ENCODE data around the gene FRMPD1.
"Not testable (repeated sequence)": the region's sequence is repeated elsewhere in the genome, so short reads cannot be mapped to it uniquely, and the experiment has no call there.

The FRMPD1 gene

GRCh38 chr9:37740631-37741328 is 90.0 kb downstream of the FRMPD1 start:
- DNase-seq (ENCODE audit: low read depth) = no peak

- DNase-seq (ENCODE audit: low read depth) = no peak
These were observed 95.2 kb downstream of the FRMPD1 start for GRCh38 chr9:37745970-37746369.

- no peak for DNase-seq (ENCODE audit: low read depth)
These were observed 95.9 kb downstream of the FRMPD1 start for GRCh38 chr9:37746448-37747270.

- DNase-seq (ENCODE audit: low read depth) = no peak
These were observed 96.6 kb downstream of the FRMPD1 start for GRCh38 chr9:37747271-37747753.

- no peak for DNase-seq (ENCODE audit: low read depth)
These were observed 98.4 kb downstream of the FRMPD1 start for GRCh38 chr9:37749129-37749528.

- DNase-seq (ENCODE audit: low read depth) = no peak
These were observed 100.4 kb downstream of the FRMPD1 start for GRCh38 chr9:37751186-37751585.

- not testable (repeated sequence) for DNase-seq (ENCODE audit: low read depth)
These were observed 101.0 kb downstream of the FRMPD1 start for GRCh38 chr9:37751704-37752103.

- DNase-seq (ENCODE audit: low read depth) = not testable (repeated sequence)
These were observed 101.4 kb downstream of the FRMPD1 start for GRCh38 chr9:37752112-37752511.

- no peak for DNase-seq (ENCODE audit: low read depth)
These were observed 102.1 kb downstream of the FRMPD1 start for GRCh38 chr9:37752642-37753488.

GRCh38 chr9:37753489-37754190 is 102.9 kb downstream of the FRMPD1 start, which contains the start of gene TRMT10B:
Gene TRMT10B (plus strand): TSS chr9:37753805. CDS start chr9:37761932, 8,127 bp downstream.
- no peak for DNase-seq (ENCODE audit: low read depth)

- DNase-seq (ENCODE audit: low read depth) = no peak
These were observed 108.0 kb downstream of the FRMPD1 start for GRCh38 chr9:37758747-37759146.

- DNase-seq (ENCODE audit: low read depth) = no peak
These were observed 109.8 kb downstream of the FRMPD1 start for GRCh38 chr9:37760416-37761161.

- no peak for DNase-seq (ENCODE audit: low read depth)
These were observed 110.8 kb downstream of the FRMPD1 start for GRCh38 chr9:37761511-37761910.

GRCh38 chr9:37765263-37765662 is 114.5 kb downstream of the FRMPD1 start:
- not testable (repeated sequence) for DNase-seq (ENCODE audit: low read depth)

- no peak for DNase-seq (ENCODE audit: low read depth)
These were observed 118.6 kb downstream of the FRMPD1 start for GRCh38 chr9:37769306-37769705.

GRCh38 chr9:37769995-37770394 is 119.2 kb downstream of the FRMPD1 start:
- DNase-seq (ENCODE audit: low read depth) = no peak

GRCh38 chr9:37775216-37775919 is 124.6 kb downstream of the FRMPD1 start:
- DNase-seq (ENCODE audit: low read depth) = no peak

GRCh38 chr9:37776328-37776727 is 125.6 kb downstream of the FRMPD1 start:
- DNase-seq (ENCODE audit: low read depth) = no peak

GRCh38 chr9:37778534-37778933 is 127.8 kb downstream of the FRMPD1 start:
- DNase-seq (ENCODE audit: low read depth) = no peak

- DNase-seq (ENCODE audit: low read depth) = no peak
These were observed 133.5 kb downstream of the FRMPD1 start for GRCh38 chr9:37784291-37784615.
